Keratinocyte (primary cell): ENCODE results near the gene MSGN1. TPM values are rescaled to one million over a fixed set of nuclear protein-coding genes. Genes with fewer than 3 reads are reported as not detected.
A peak's percentile ranks its signal among the peaks of the same experiment; 100 is the strongest.

Source experiments
- DNase-seq: peaks from one replicate; pipeline ENCODE4 v3.0.0-alpha.2; 2011; ENCODE audit warnings: low read depth, missing footprints, low spot score
- FAIRE-seq: peaks from 2 replicates; lab custom pipeline; 2011; peaks lifted over from hg19 to GRCh38; lab: Jason Lieb, UNC
- H2AFZ ChIP-seq: 2 replicates; pipeline ENCODE4 v1.6.0; 2012; ENCODE audit warnings: low read length, control low read depth, inconsistent platforms; ENCODE audit not compliant: control insufficient read depth
- H3K27ac ChIP-seq: 2 replicates; pipeline ENCODE4 v1.5.1; 2011; ENCODE audit warnings: low read length; ENCODE audit not compliant: control insufficient read depth, insufficient read depth
- H3K27me3 ChIP-seq: 3 replicates; pipeline ENCODE4 v1.6.0; 2011; ENCODE audit warnings: low read length; ENCODE audit not compliant: control insufficient read depth, insufficient read depth; ENCODE audit errors: extremely low read depth
- H3K36me3 ChIP-seq, 2 experiments: 2 replicates in 1 of 2; 3 replicates in 1 of 2; pipeline ENCODE4 v1.5.1; 2011; ENCODE audit warnings: low read length in 2 of 2, mild to moderate bottlenecking in 1 of 2; ENCODE audit not compliant: control insufficient read depth in 2 of 2, insufficient read depth in 2 of 2; ENCODE audit errors: extremely low read depth in 1 of 2
- H3K4me1 ChIP-seq: 3 replicates; pipeline ENCODE4 v1.5.1; 2011; ENCODE audit warnings: low read length; ENCODE audit not compliant: control insufficient read depth, insufficient read depth; ENCODE audit errors: extremely low read depth
- H3K4me2 ChIP-seq: 3 replicates; pipeline ENCODE4 v1.6.0; 2011; ENCODE audit warnings: low read depth, low read length; ENCODE audit not compliant: control insufficient read depth, insufficient read depth; ENCODE audit errors: extremely low read depth
- H3K4me3 ChIP-seq, 3 experiments: fragments of 200-600 bp in 1 of 3; sonication (generic) in 1 of 3; 2 replicates in 2 of 3; 3 replicates in 1 of 3; pipeline ENCODE4 v1.5.1; 2011 to 2016; ENCODE audit warnings: low read length in 3 of 3, mild to moderate bottlenecking in 3 of 3, control low read depth in 2 of 3, inconsistent platforms in 1 of 3, low read depth in 1 of 3, mixed read lengths in 1 of 3, mixed run types in 1 of 3, moderate library complexity in 1 of 3; ENCODE audit not compliant: control insufficient read depth in 2 of 3, insufficient read depth in 2 of 3; ENCODE audit errors: extremely low read depth in 1 of 3
- H3K79me2 ChIP-seq: 2 replicates; pipeline ENCODE4 v1.6.0; 2012; ENCODE audit warnings: low read length; ENCODE audit not compliant: control insufficient read depth, insufficient read depth
- H3K9ac ChIP-seq: 3 replicates; pipeline ENCODE4 v1.6.0; 2011; ENCODE audit warnings: low read length; ENCODE audit not compliant: control insufficient read depth, insufficient read depth; ENCODE audit errors: extremely low read depth
- H3K9me1 ChIP-seq: 3 replicates; pipeline ENCODE4 v1.6.0; 2011; ENCODE audit warnings: low read length; ENCODE audit not compliant: control insufficient read depth, insufficient read depth; ENCODE audit errors: extremely low read depth
- H3K9me3 ChIP-seq: 2 replicates; pipeline ENCODE4 v1.5.1; 2012; ENCODE audit warnings: low read depth, low read length; ENCODE audit not compliant: control insufficient read depth
- H4K20me1 ChIP-seq: 3 replicates; pipeline ENCODE4 v1.6.0; 2011; ENCODE audit warnings: low read length; ENCODE audit not compliant: control insufficient read depth, insufficient read depth; ENCODE audit errors: extremely low read depth
- CTCF ChIP-seq, 3 experiments: IDR thresholded peaks in 1 of 3; conservative IDR thresholded peaks in 1 of 3; optimal IDR thresholded peaks in 1 of 3; 2 replicates in 2 of 3; 3 replicates in 1 of 3; pipeline versions ENCODE3 to v1.5.1; 2011; ENCODE audit warnings: low read length in 3 of 3, mild to moderate bottlenecking in 3 of 3, moderate library complexity in 2 of 3, control low read depth in 1 of 3, inconsistent platforms in 1 of 3; ENCODE audit not compliant: insufficient read depth in 2 of 3; ENCODE audit errors: extremely low read depth in 1 of 3
- EZH2 ChIP-seq: IDR thresholded peaks from one replicate; pipeline ENCODE4 v1.6.1; 2012; ENCODE audit warnings: inconsistent platforms, mild to moderate bottlenecking, low read length, moderate library complexity
- dilution Hi-C: fragments of 300-500 bp; cut with MboI; formaldehyde crosslinking; loops from one replicate; pipeline ENCODE4 v1.7.0; 2020; ENCODE audit warnings: low sequenced_read_pairs; ENCODE audit not compliant: extremely low pct_ligation_motif_present
- polyA plus RNA-seq, 5 experiments: library from polyadenylated mRNA; depleted of rRNA in 3 of 5; stranded (reverse) in 3 of 5; stranded (forward) in 1 of 5; unstranded in 1 of 5; fragments of >200 nt; gene quantifications; 1 replicate in 1 of 5; 2 replicates in 3 of 5; 3 replicates in 1 of 5; pipeline versions ENCODE4 v1.2.1 to v1.2.3, GENCODE V29; 2011 to 2012; ENCODE audit warnings: missing spikeins in 2 of 5, low read depth in 1 of 5, low replicate concordance in 1 of 5

Gene MSGN1
- polyA plus RNA-seq, 1 donor (not counting 4 experiments of a cell fraction or from before 2014, with no cell fraction given) = 0.22 TPM

GRCh38 chr2:17813742-17814473, 2.4 kb upstream of the MSGN1 start:
- dilution Hi-C loops = no loop called here
- H3K27me3 ChIP-seq = no peaks in the 10 kb centered on the region
- H3K9ac ChIP-seq = peak overlapping the region; percentile 63

GRCh38 chr2:17814601-17815000, 1.7 kb upstream of the MSGN1 start:
- Histone ChIP-seq H3K9me3 (no peaks in the 10 kb centered on the region), H3K27me3 (no peaks in the 10 kb centered on the region), H3K36me3 (no peaks in the 10 kb centered on the region), H3K4me2 (peak overlapping the region; percentile 29), H2AFZ (no peak overlapping the region), H3K9me1 (no peaks in the 10 kb centered on the region), H3K4me1 (peaks cover 46% of the 10 kb centered on the region), H3K9ac (no peak overlapping the region), H3K4me3 (peak overlapping the region in 1 of 3 experiments; percentile 5), H3K27ac (peak overlapping the region; percentile 96), H3K79me2 (no peaks in the 10 kb centered on the region), H4K20me1 (no peaks in the 10 kb centered on the region)
- dilution Hi-C loops = no loop called here
- FAIRE-seq (no peak), DNase-seq (no peak)
- TF ChIP-seq EZH2 (no peak), CTCF (optimal IDR thresholded peaks at IDR 0.05 in 1 of 3, IDR thresholded peaks at IDR 0.05 in 1 of 3, conservative IDR thresholded peaks at IDR 0.05 in 1 of 3; ENCODE audit: extremely low read depth in 1 of 3, insufficient read depth in 2 of 3, low read length in 3 of 3) (no peak)

More at GRCh38 chr2:17813742-17814473, 2.4 kb upstream of the MSGN1 start:
- H3K4me1 ChIP-seq = peaks cover 46% of the 10 kb centered on the region
- peak overlapping the region in 1 of 3 experiments; percentile 27 for H3K4me3 ChIP-seq
- H3K9me1 ChIP-seq = no peaks in the 10 kb centered on the region
- peak; percentile 61 for FAIRE-seq
- H3K36me3 ChIP-seq = no peaks in the 10 kb centered on the region
- H3K4me2 ChIP-seq = peak overlapping the region; percentile 82
- no peaks in the 10 kb centered on the region for H3K79me2 ChIP-seq
- no peak for TF ChIP-seq CTCF (optimal IDR thresholded peaks at IDR 0.05 in 1 of 3, IDR thresholded peaks at IDR 0.05 in 1 of 3, conservative IDR thresholded peaks at IDR 0.05 in 1 of 3; ENCODE audit: extremely low read depth in 1 of 3, insufficient read depth in 2 of 3, low read length in 3 of 3)
- no peak for TF ChIP-seq EZH2
- H3K9me3 ChIP-seq = no peaks in the 10 kb centered on the region
- no peak overlapping the region for H2AFZ ChIP-seq
- peak overlapping the region; percentile 96 for H3K27ac ChIP-seq
- no peaks in the 10 kb centered on the region for H4K20me1 ChIP-seq
- no peak for DNase-seq
